Osteoblast (primary cell): ENCODE measurements around the gene TMEM140. TPM values are rescaled to one million over a fixed set of nuclear protein-coding genes. Genes with fewer than 3 reads are reported as not detected.

ENCODE experiments used
- DNase-seq: peaks from one replicate; pipeline ENCODE4 v3.0.0; 2011; ENCODE audit warnings: low spot score, mixed read lengths; ENCODE audit not compliant: insufficient read length; ENCODE audit errors: missing footprints
- H2AFZ ChIP-seq: 2 replicates; pipeline ENCODE4 v1.6.0; 2011; ENCODE audit warnings: mild to moderate bottlenecking, low read length
- H3K27ac ChIP-seq: 2 replicates; pipeline ENCODE4 v1.5.1; 2011; ENCODE audit warnings: mild to moderate bottlenecking, low read depth, low read length, moderate library complexity
- H3K27me3 ChIP-seq: 2 replicates; pipeline ENCODE4 v1.6.0; 2012; ENCODE audit warnings: mild to moderate bottlenecking, control low read depth, inconsistent platforms, low read length, moderate library complexity; ENCODE audit not compliant: insufficient read depth
- H3K36me3 ChIP-seq: 2 replicates; pipeline ENCODE4 v1.5.1; 2011; ENCODE audit warnings: mild to moderate bottlenecking, low read length, control low read depth, moderate library complexity; ENCODE audit not compliant: insufficient read depth
- H3K4me1 ChIP-seq: 2 replicates; pipeline ENCODE4 v1.5.1; 2011; ENCODE audit warnings: mild to moderate bottlenecking, low read length, control low read depth, moderate library complexity; ENCODE audit not compliant: insufficient read depth
- H3K4me2 ChIP-seq: 2 replicates; pipeline ENCODE4 v1.6.0; 2011; ENCODE audit warnings: mild to moderate bottlenecking, low read length; ENCODE audit not compliant: insufficient read depth
- H3K4me3 ChIP-seq: fragments of 200-600 bp; sonication (generic); 3 replicates; pipeline ENCODE4 v1.5.1; 2012; ENCODE audit warnings: mild to moderate bottlenecking, low read length, inconsistent platforms; ENCODE audit not compliant: insufficient read depth
- H3K79me2 ChIP-seq: 2 replicates; pipeline ENCODE4 v1.6.0; 2012; ENCODE audit warnings: mild to moderate bottlenecking, low read length, control low read depth, inconsistent platforms; ENCODE audit not compliant: insufficient read depth
- H3K9me3 ChIP-seq: 2 replicates; pipeline ENCODE4 v1.5.1; 2011; ENCODE audit warnings: low read depth, low read length, control low read depth
- H4K20me1 ChIP-seq: 2 replicates; pipeline ENCODE4 v1.6.0; 2012; ENCODE audit warnings: mild to moderate bottlenecking, low read length, control low read depth; ENCODE audit not compliant: insufficient read depth
- total RNA-seq: library from RNA; depleted of rRNA; stranded (reverse); fragments of >200 nt; gene quantifications from 2 replicates; pipeline ENCODE4 v1.2.3, GENCODE V29; 2012
- TF ChIP-seq, protein P1 (sequence below): IDR thresholded peaks from 2 replicates; pipeline ENCODE4 v1.5.1; 2011; ENCODE audit warnings: mild to moderate bottlenecking, low read depth, low read length, moderate library complexity; ENCODE audit errors: extremely low read depth

TMEM140 gene
- total RNA-seq, 1 donor, result 14.1 TPM

GRCh38 chr7:135180122-135180521, 32.2 kb downstream of the TMEM140 start:
- Histone ChIP-seq H3K36me3 (peaks cover 12% of the 10 kb centered on the region), H3K4me1 (no peaks in the 10 kb centered on the region), H4K20me1 (no peaks in the 10 kb centered on the region), H3K4me2 (no peak overlapping the region), H3K27ac (no peak overlapping the region), H3K9me3 (peaks cover 17% of the 10 kb centered on the region), H3K79me2 (no peaks in the 10 kb centered on the region), H2AFZ (no peak overlapping the region), H3K27me3 (no peaks in the 10 kb centered on the region), H3K4me3 (no peak overlapping the region)
- TF ChIP-seq, protein P1, sequence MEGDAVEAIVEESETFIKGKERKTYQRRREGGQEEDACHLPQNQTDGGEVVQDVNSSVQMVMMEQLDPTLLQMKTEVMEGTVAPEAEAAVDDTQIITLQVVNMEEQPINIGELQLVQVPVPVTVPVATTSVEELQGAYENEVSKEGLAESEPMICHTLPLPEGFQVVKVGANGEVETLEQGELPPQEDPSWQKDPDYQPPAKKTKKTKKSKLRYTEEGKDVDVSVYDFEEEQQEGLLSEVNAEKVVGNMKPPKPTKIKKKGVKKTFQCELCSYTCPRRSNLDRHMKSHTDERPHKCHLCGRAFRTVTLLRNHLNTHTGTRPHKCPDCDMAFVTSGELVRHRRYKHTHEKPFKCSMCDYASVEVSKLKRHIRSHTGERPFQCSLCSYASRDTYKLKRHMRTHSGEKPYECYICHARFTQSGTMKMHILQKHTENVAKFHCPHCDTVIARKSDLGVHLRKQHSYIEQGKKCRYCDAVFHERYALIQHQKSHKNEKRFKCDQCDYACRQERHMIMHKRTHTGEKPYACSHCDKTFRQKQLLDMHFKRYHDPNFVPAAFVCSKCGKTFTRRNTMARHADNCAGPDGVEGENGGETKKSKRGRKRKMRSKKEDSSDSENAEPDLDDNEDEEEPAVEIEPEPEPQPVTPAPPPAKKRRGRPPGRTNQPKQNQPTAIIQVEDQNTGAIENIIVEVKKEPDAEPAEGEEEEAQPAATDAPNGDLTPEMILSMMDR, result no peak
- DNase-seq, result no peak

- H3K4me1 ChIP-seq, result no peaks in the 10 kb centered on the region
Measured at GRCh38 chr7:135181261-135181928, 33.5 kb downstream of the TMEM140 start.

GRCh38 chr7:135181929-135182678, 34.2 kb downstream of the TMEM140 start:
- Histone ChIP-seq H4K20me1 (no peaks in the 10 kb centered on the region), H3K27ac (no peak overlapping the region), H3K79me2 (no peaks in the 10 kb centered on the region), H3K4me1 (no peaks in the 10 kb centered on the region), H2AFZ (no peak overlapping the region), H3K4me3 (no peak overlapping the region), H3K36me3 (peaks cover 18% of the 10 kb centered on the region), H3K4me2 (no peak overlapping the region), H3K27me3 (no peaks in the 10 kb centered on the region), H3K9me3 (peaks cover 17% of the 10 kb centered on the region)
- no peak for DNase-seq
- TF ChIP-seq, protein P1, result no peak

More at GRCh38 chr7:135181261-135181928, 33.5 kb downstream of the TMEM140 start:
- Histone ChIP-seq H3K9me3 (peaks cover 17% of the 10 kb centered on the region), H2AFZ (no peak overlapping the region), H3K27me3 (no peaks in the 10 kb centered on the region), H3K36me3 (peaks cover 18% of the 10 kb centered on the region), H3K79me2 (no peaks in the 10 kb centered on the region), H3K27ac (no peak overlapping the region), H4K20me1 (no peaks in the 10 kb centered on the region), H3K4me3 (no peak overlapping the region), H3K4me2 (no peak overlapping the region)
- TF ChIP-seq, protein P1, result no peak
- no peak for DNase-seq

DNA sequence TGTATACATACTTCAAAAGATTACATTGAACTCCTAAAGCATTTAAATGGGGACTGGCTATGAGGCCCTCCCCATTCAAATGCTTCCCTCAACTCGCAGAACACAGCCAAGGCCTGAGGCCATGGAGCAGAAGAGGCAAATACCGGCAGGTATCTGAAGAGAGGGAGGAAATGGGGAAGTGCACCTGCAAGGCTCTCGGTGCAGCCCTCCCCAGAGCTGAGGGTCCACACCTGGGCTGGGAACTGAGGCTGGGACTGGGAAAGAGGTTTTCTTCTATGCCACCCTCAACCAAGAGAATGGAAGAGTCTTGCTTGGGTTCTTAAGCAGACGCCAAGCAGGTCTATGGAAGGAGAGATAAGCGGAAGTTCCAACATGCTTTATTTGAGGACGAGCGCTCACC, 35.6 kb downstream of the TMEM140 start:
- Histone ChIP-seq H3K36me3 (peaks cover 25% of the 10 kb centered on the region), H2AFZ (no peak overlapping the region), H4K20me1 (no peaks in the 10 kb centered on the region), H3K27ac (no peak overlapping the region), H3K4me1 (no peaks in the 10 kb centered on the region), H3K9me3 (peaks cover 17% of the 10 kb centered on the region), H3K79me2 (no peaks in the 10 kb centered on the region), H3K4me3 (no peak overlapping the region), H3K27me3 (no peaks in the 10 kb centered on the region), H3K4me2 (no peak overlapping the region)
- DNase-seq, result no peak
- TF ChIP-seq, protein P1, result no peak
